SH-SY5Y (cell line): ENCODE results near the gene TRIML2.

Source experiments
- GATA2 ChIP-seq: IDR thresholded peaks from 2 replicates; pipeline ENCODE4 v1.6.1; 2011; ENCODE audit warnings: mild to moderate bottlenecking, low read depth, low read length
- GATA3 ChIP-seq: IDR thresholded peaks from 2 replicates; pipeline ENCODE4 v1.6.1; 2011; ENCODE audit warnings: low read depth, mild to moderate bottlenecking, low read length, moderate library complexity

GRCh38 chr4:188107931-188108843 is 1.2 kb downstream of the TRIML2 start:
- TF ChIP-seq GATA2 (no peak), GATA3 (no peak)
